ENCODE measurements around the gene RBM20.

The RBM20 gene

DNA sequence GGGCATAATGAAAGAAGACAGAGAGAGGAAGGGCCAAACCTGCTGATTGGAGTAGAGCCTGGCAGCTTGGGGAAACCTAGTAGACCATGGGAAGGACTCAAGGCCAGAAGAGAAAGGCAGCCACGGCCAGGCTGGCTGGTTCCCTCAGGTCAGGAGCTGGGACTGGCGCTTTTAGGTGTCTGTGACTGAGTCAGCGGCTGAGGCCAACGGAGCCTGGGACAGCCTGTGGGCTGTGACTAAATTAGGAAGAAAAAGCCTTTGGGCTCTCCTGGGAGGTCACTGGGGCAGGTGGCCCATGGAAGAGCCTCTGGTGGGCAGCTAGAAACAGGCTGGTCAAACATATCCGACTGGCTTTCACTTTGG, 118.7 kb downstream of the RBM20 start:
- ATAC-seq: no peak
- TF ChIP-seq ARNTL (CRISPR knock-in tag; IDR thresholded peaks at IDR 0.05; ENCODE audit: borderline replicate concordance, low read depth) (no peak), TOX (CRISPR knock-in tag; IDR thresholded peaks at IDR 0.05; ENCODE audit: borderline replicate concordance) (no peak), CSDC2 (CRISPR knock-in tag; IDR thresholded peaks at IDR 0.05) (no peak), ZNF70 (CRISPR knock-in tag; IDR thresholded peaks at IDR 0.05) (no peak), ZC3H10 (CRISPR knock-in tag; IDR thresholded peaks at IDR 0.05) (no peak), BACH2 (CRISPR knock-in tag; IDR thresholded peaks at IDR 0.05; ENCODE audit: borderline replicate concordance) (no peak)
- TF ChIP-seq, protein P1, sequence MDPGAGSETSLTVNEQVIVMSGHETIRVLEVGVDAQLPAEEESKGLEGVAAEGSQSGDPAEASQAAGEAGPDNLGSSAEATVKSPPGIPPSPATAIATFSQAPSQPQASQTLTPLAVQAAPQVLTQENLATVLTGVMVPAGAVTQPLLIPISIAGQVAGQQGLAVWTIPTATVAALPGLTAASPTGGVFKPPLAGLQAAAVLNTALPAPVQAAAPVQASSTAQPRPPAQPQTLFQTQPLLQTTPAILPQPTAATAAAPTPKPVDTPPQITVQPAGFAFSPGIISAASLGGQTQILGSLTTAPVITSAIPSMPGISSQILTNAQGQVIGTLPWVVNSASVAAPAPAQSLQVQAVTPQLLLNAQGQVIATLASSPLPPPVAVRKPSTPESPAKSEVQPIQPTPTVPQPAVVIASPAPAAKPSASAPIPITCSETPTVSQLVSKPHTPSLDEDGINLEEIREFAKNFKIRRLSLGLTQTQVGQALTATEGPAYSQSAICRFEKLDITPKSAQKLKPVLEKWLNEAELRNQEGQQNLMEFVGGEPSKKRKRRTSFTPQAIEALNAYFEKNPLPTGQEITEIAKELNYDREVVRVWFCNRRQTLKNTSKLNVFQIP (CRISPR knock-in tag; IDR thresholded peaks at IDR 0.05; ENCODE audit: borderline replicate concordance, low read depth): no peak
- TF ChIP-seq, protein P2, sequence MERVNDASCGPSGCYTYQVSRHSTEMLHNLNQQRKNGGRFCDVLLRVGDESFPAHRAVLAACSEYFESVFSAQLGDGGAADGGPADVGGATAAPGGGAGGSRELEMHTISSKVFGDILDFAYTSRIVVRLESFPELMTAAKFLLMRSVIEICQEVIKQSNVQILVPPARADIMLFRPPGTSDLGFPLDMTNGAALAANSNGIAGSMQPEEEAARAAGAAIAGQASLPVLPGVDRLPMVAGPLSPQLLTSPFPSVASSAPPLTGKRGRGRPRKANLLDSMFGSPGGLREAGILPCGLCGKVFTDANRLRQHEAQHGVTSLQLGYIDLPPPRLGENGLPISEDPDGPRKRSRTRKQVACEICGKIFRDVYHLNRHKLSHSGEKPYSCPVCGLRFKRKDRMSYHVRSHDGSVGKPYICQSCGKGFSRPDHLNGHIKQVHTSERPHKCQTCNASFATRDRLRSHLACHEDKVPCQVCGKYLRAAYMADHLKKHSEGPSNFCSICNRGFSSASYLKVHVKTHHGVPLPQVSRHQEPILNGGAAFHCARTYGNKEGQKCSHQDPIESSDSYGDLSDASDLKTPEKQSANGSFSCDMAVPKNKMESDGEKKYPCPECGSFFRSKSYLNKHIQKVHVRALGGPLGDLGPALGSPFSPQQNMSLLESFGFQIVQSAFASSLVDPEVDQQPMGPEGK (CRISPR knock-in tag; IDR thresholded peaks at IDR 0.05; ENCODE audit: borderline replicate concordance): no peak
- TF ChIP-seq, protein P3, sequence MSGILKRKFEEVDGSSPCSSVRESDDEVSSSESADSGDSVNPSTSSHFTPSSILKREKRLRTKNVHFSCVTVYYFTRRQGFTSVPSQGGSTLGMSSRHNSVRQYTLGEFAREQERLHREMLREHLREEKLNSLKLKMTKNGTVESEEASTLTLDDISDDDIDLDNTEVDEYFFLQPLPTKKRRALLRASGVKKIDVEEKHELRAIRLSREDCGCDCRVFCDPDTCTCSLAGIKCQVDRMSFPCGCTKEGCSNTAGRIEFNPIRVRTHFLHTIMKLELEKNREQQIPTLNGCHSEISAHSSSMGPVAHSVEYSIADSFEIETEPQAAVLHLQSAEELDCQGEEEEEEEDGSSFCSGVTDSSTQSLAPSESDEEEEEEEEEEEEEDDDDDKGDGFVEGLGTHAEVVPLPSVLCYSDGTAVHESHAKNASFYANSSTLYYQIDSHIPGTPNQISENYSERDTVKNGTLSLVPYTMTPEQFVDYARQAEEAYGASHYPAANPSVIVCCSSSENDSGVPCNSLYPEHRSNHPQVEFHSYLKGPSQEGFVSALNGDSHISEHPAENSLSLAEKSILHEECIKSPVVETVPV (CRISPR knock-in tag; IDR thresholded peaks at IDR 0.05): no peak
- TF ChIP-seq, protein P4, sequence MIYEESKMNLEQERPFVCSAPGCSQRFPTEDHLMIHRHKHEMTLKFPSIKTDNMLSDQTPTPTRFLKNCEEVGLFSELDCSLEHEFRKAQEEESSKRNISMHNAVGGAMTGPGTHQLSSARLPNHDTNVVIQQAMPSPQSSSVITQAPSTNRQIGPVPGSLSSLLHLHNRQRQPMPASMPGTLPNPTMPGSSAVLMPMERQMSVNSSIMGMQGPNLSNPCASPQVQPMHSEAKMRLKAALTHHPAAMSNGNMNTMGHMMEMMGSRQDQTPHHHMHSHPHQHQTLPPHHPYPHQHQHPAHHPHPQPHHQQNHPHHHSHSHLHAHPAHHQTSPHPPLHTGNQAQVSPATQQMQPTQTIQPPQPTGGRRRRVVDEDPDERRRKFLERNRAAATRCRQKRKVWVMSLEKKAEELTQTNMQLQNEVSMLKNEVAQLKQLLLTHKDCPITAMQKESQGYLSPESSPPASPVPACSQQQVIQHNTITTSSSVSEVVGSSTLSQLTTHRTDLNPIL (CRISPR knock-in tag; IDR thresholded peaks at IDR 0.05; ENCODE audit: low read depth): no peak

DNA sequence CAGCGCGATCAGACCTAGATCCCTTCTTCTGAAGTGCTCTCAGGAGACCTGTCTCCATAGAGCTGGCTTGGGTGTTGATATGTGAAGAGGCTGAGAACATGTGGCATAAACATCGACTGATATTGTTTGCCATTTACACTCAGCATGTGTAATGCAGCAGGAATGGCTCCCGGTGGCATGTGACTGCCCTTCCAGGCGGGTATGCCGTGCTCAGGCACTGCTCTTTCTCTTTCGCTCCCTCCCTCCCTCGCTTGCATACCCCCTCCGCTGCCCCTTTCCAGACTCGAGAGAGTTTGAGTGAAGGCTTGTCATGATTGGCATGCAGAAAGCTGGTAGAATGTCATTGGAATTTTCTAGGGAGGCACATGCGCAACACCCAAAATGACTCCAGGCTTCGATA, 120.2 kb downstream of the RBM20 start:
- TF ChIP-seq SNAI2 (CRISPR knock-in tag; IDR thresholded peaks at IDR 0.05): no peak
- TF ChIP-seq, protein P5, sequence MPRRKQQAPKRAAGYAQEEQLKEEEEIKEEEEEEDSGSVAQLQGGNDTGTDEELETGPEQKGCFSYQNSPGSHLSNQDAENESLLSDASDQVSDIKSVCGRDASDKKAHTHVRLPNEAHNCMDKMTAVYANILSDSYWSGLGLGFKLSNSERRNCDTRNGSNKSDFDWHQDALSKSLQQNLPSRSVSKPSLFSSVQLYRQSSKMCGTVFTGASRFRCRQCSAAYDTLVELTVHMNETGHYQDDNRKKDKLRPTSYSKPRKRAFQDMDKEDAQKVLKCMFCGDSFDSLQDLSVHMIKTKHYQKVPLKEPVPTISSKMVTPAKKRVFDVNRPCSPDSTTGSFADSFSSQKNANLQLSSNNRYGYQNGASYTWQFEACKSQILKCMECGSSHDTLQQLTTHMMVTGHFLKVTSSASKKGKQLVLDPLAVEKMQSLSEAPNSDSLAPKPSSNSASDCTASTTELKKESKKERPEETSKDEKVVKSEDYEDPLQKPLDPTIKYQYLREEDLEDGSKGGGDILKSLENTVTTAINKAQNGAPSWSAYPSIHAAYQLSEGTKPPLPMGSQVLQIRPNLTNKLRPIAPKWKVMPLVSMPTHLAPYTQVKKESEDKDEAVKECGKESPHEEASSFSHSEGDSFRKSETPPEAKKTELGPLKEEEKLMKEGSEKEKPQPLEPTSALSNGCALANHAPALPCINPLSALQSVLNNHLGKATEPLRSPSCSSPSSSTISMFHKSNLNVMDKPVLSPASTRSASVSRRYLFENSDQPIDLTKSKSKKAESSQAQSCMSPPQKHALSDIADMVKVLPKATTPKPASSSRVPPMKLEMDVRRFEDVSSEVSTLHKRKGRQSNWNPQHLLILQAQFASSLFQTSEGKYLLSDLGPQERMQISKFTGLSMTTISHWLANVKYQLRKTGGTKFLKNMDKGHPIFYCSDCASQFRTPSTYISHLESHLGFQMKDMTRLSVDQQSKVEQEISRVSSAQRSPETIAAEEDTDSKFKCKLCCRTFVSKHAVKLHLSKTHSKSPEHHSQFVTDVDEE (CRISPR knock-in tag; IDR thresholded peaks at IDR 0.05): no peak
- no peak for ATAC-seq

DNA sequence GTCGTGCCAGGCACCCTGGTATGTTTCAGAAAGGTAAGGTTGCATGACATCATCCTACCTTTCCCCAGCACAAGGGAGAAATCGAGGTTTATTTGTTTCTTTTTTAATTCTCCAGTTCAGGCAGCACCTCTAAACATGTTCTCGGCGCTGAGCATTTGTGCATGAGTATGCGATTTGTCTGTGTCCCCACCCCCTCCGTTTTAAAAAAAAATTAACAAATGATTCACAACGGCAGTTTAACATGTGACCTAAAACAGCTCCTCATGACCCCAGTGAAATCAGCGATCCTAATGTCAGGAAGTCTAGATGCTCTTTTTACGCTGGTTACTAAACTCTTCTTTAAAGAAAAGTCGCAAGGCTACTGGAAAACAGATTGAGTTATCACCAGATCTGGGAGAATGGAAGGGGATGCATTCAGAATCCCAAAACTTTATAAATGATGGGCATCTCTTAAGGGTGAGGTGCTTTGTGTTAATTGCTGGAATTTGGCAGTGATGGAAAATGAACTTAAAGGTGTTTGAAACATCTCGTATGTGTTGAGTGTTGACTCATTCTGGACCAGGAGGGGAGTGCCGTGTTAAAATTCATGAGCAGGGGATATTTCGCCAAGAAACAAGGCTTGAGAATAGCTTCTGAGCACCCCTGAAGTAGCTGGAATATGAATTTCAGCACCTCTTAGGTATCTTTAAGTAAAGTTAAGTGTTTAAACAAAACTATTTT, 120.8 kb downstream of the RBM20 start:
- no peak for ATAC-seq
- no peak for TF ChIP-seq GLIS3 (CRISPR knock-in tag; IDR thresholded peaks at IDR 0.05)
- no peak for TF ChIP-seq ARNTL (CRISPR knock-in tag; IDR thresholded peaks at IDR 0.05; ENCODE audit: borderline replicate concordance, low read depth)
- TF ChIP-seq, protein P2 (CRISPR knock-in tag; IDR thresholded peaks at IDR 0.05; ENCODE audit: borderline replicate concordance): no peak
- TF ChIP-seq TCF4 (CRISPR knock-in tag; IDR thresholded peaks at IDR 0.05; ENCODE audit: borderline replicate concordance): no peak
- TF ChIP-seq ZFP30 (CRISPR knock-in tag; IDR thresholded peaks at IDR 0.05): no peak
- TF ChIP-seq ZNF565 (CRISPR knock-in tag; conservative IDR thresholded peaks at IDR 0.05; ENCODE audit: low read depth): no peak
- no peak for TF ChIP-seq BACH2 (CRISPR knock-in tag; IDR thresholded peaks at IDR 0.05; ENCODE audit: borderline replicate concordance)
- no peak for TF ChIP-seq ZC3H10 (CRISPR knock-in tag; IDR thresholded peaks at IDR 0.05)
- no peak for TF ChIP-seq PPARA (CRISPR knock-in tag; IDR thresholded peaks at IDR 0.05; ENCODE audit: borderline replicate concordance)
- no peak for TF ChIP-seq OSR1 (CRISPR knock-in tag; IDR thresholded peaks at IDR 0.05)
- no peak for TF ChIP-seq TOX (CRISPR knock-in tag; IDR thresholded peaks at IDR 0.05; ENCODE audit: borderline replicate concordance)
- TF ChIP-seq CSDC2 (CRISPR knock-in tag; IDR thresholded peaks at IDR 0.05): no peak

Data from SK-N-SH treated with all-trans-retinoic acid at 6 μM for 48 hours (cell line).